RPMI7951 (cell line): ENCODE results near the gene BAK1. TPM values are rescaled to one million over a fixed set of nuclear protein-coding genes. Genes with fewer than 3 reads are reported as not detected.
A peak's percentile ranks its signal among the peaks of the same experiment; 100 is the strongest.

ENCODE experiments used
- DNase-seq: peaks from one replicate; pipeline ENCODE4 v3.0.0-alpha.2; 2012; ENCODE audit warnings: low read depth
- total RNA-seq: library from RNA; depleted of rRNA; stranded (reverse); fragments of >200 nt; shearing (Covaris generic); gene quantifications from 2 replicates; pipeline ENCODE4 v1.2.3, GENCODE V29; 2014; rRNA removed

Gene BAK1
- total RNA-seq = 26.4 and 34.8 TPM in 2 replicates

- DNase-seq = peak; percentile 92
Observed at GRCh38 chr6:33579828-33580714, at the start of gene BAK1. Gene BAK1, minus strand, starts transcription at chr6:33580276. Its CDS starts 2,672 bp downstream, at chr6:33577604.

DNA sequence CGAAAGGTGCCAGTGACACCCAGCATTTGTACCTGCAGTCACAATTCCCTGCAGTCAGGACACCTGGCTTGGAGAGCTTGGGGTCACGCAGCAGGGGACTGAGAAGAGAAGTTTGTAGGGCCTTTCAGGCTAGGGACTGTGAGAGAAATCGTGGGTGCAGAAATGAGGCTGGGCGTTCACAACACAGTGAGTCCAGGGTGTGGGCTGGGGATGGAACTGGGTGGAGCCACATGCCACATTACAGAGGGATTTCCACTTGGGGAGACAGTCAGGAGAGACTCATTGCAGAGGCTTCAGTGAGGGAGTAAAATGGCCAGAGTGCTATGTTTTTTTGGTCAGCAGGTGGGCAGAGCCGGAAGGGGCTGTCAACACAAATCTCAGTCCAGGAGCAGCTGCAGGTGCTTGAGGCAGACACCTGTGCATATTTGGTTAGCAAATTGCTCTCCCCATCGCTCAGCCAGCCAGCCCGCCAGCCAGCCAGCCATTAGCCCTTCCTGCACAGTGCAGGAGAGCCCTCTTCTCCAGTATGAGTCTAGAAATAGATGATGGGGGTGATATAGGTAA is 48.4 kb upstream of the BAK1 start:
- DNase-seq = no peak

DNA sequence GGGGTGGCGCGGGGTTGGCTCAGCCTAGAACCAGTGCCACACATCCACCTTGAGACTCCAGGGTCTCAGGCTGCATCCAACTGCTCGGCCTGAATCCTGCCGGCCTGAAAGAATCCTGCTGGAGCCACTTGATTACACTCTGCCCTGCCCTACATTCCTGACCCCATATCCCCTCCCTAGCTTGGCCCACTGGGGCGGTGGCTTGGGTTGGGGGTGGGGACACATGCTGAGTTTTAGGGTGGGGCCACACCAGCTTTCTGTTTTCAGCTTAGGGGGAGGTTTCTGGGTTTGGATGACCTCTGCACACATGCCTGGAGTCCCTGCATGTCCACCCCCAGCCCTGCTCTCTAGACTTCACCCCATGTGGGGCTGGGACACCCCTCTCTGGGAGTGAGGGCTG is 47.8 kb upstream of the BAK1 start:
- DNase-seq = no peak

- no peak for DNase-seq
Observed at GRCh38 chr6:33624856-33625255, 44.8 kb upstream of the BAK1 start.

DNA sequence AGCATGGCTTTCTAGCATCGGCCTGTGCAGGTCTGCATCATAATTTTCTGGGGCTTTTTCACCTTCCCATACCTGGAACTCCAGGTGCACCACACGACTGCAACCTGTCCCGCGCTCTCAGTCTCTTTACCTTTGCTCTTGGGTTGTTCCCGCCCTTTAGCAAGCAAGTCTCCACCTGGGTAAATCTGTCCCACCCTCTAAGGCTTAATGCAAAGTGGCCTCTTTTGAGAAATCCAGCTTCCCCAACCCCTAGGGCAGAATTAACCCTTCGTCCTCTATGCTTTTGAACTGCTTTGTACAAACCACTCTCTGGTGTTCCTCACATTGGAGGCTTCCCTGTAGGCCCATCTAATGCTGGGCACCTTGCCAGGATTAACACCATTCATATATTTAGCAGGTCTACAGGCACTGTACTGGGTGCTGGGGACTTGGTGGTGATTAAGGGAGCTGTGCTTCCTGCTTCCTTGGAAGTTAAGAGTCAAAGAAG is 43.9 kb upstream of the BAK1 start:
- no peak for DNase-seq

GRCh38 chr6:33622456-33623431 is 42.7 kb upstream of the BAK1 start:
- peak; percentile 69 for DNase-seq

DNA sequence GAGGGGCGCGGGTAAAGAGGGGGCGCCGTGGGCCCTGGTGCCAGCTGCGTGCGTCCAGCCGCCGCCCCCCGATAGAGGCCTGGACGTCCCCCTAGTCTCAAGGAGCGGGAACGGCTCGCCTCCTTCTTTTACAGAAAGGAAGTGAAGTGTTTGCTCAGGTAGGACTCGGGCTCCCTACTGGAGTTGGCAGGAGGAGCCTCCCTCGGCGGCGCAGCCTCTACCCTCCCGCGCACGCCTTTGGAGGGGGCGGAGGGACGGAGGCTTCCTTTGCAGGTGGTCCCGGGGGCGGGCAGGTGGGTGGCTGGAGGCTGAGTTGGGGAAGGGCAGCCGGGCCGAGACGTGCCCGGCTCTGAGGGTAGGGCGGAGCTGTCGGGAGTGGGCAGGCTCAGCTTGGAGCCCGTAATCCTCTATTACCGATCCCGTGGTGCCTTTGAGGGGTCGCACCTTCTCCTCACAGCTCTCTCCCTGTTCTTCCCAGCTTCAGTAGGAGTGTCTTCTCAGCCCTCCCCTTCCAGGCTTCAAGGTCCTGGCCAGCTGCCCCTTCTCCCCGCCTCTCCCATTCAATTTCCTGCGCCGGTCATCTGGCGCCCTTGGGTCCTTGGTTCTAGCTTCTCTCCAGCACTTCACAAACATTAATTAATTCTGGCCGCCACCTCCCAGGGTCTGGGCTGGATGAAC is 41.8 kb upstream of the BAK1 start:
- peak; percentile 59 for DNase-seq

DNA sequence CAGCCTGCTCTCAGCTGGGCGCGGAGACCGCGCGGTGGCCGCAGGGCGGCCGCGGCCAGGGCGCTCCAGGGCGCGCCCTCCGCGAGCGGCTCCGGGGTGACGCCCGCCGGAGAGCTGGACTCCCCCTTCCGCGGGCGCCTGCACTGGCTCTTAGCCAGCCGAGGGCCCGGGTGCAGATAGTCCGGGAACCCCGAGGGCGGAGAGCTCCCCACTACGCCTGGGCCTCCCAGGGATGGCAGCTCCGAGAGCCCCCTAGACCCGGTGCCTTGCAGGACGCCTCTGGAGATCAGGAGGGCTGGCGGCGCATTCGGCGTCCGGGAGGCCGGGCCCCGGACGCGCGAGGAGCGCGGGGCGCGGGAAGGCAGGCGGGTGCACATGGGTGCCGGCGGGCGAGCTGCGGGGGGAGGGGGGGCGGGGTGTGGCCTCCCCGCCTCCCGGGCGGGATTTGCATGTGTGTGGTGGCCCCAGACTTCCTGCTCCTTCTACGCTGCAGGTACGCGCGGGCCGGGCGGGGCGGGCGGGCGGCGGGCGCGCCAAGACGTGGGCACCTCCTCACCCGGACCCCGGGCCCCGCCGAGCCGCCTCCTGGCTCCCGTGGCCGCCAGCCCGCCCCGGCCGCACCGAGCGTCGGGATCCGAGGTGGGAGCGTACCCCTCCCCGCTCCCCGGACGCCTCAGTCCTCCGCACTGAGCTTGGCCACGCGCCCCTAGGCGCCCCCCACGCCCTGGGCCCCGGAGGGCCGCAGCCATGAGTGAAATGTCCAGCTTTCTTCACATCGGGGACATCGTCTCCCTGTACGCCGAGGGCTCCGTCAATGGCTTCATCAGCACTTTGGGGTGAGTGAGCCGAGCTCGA is 41.0 kb upstream of the BAK1 start, which contains the start of gene ITPR3:
TSS of gene ITPR3 (plus strand) at position 467 of the 855 bp plus-strand sequence. CDS start at position 748, 281 bp downstream.
- DNase-seq = peak; percentile 74

DNA sequence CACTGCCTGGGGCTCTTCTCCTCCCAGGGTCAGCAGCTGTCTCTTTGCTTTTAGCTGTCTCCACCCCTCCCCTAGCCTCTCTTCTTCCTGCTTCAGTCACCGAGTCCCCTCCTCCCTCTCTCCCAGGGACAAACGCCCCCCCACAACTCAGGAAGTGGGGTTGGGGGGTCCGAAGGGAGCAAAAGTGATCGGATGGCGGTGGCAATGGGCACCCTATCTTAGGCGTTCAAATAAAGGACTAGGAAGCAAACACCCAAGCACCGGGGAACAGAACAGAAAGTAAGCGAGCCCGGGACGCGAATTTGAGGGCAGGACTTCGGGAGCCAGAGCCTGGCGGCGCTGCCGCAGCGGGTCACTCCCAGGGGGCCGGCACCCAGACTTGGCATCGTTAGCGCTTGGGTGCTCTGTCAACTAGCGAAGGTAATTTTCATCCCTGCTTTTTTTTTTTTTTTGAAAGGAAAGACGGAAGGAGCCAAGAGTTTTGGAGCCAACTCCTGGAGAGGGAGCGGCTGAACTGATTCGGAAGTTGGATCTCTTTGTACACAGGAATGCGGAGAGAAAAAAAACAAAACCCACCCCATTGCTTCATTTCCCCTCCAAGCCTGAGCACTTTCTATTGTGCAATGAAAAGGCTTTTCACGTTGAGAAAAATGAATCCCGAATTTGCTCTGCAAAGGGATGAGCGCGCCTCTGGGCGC is 40.2 kb upstream of the BAK1 start:
- DNase-seq = peak; percentile 61

GRCh38 chr6:33619166-33619840 is 39.2 kb upstream of the BAK1 start:
- no peak for DNase-seq

DNA sequence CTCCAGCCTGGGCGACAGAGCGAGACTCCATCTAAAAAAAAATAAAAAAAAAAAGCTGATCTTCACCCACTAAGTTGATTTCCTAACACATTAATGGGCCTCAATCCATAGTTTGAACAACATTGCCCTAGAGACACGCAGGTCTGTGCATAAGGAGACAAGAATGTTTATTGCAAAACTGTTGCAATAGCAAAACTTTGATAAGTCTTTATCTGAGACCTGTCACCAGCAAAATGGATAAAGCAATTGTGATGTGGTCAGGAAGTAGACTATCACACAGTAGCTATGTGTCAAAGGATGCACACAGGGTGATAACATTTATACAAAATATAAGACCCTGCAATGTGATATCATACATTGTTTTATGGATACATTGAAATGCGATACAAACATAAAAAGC is 36.8 kb upstream of the BAK1 start:
- DNase-seq = no peak

DNA sequence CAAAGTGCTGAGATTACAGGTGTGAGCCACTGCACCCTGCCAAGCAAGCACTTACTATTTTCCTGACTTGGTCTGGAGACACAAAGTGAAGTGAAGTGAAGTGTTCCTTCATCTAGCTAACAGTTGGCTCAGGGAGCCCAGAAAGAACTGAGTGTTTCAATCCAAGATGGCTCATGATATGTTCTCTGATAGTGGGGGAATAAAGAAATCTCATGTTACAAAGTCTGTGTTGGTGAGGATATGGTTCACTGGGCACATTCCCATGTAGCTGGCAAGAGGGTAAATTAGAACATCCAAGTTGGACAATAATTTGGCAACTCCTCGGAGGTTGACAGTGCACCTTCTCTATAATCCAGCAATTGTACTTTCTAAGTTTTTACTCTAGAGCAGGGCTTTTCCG is 36.0 kb upstream of the BAK1 start:
- no peak for DNase-seq

DNA sequence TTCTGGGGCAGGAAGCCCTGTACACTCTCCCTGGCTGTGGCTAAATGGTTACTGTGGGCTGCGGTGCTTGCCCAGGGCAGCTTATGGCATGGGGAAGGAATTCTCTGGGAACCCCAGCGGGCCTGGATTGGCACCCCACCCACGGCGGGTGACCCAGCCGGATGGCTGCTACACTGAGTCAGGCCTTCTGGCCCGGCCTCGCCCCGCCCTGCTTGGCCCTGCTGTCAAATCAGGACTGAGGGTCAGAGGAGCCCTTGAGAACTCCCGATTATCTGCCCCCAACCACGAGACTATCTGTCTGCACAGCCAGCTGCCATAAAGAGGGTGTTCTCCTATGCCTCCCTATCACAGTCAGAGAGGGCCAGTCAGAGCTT is 33.7 kb upstream of the BAK1 start:
- peak; percentile 92 for DNase-seq

DNA sequence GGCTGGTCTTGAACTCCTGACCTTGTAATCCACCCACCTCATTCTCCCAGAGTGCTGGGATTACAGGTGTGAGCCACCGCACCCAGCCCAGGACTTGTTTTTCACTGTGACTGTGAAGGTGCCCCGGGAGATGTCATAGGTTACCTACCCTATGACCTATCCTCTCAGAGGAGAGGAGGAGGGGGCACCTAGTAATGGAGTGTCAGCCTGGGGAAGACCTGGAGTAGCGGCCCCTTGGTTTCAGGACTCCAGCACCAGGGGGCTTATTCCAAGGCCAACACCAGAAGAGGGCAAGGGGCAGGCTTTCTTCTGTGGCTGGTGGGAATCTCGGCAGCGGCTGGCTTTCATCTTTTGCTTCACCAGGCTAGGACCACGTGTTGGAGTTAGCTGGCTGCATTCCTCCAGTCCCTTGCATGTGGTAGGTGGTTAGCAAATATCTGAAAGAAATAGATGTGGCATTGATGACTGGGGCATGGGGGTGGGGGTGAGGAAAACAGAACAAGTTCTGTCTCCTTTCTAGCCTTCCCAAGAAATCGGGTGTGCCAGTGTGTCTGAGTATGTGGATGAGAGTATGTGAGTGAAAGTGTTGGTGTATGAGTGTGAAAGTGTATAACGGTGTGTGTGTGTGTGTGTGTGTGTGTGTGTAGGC is 33.2 kb upstream of the BAK1 start:
- DNase-seq = peak; percentile 91

DNA sequence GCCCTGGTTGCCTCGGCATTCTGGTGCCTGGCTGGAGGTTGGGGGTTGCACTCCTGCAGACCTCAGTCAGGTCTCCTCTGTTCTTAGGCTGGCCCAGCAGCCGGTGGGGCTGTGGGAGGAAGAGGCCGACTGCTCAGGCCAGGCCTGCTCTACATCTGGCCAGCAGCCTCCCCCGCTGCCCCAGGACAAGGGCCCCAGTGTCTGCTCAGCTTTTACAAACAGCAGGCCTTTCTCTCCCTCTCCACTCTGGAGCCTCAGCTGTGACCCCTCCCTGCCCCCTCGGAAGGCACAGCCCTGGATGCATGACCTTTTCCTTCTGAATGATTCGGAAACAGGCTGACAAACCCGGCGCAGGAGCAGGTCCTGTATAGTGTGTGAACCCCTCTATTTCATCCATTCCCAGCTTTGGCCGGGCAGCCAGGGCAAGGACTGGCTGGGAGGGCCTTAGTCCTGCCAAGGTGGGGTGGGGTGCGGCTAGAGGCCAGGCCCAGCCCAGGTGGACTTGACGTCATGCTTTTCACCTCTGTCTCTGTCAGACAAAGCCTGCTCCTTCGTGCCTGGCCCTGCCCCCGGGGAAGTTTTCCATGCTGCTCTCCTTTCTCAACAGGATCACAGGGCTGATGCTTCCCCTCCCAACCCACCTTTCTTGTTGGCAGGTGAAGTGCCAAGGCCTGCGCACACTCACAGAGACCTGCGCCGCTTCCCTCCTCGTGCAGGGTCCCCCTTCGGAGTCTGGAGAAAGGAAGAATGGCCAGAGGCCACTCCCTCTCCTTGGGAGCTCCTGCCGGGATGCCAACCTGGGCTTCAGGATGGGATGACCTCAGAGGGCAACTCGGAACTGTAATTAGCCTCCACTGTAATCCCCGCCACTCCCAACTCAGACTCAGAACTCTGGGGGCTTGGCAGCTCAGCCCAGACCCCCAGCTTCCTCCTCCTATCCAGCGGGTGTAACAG is 31.0 kb upstream of the BAK1 start:
- DNase-seq = peak; percentile 65

DNA sequence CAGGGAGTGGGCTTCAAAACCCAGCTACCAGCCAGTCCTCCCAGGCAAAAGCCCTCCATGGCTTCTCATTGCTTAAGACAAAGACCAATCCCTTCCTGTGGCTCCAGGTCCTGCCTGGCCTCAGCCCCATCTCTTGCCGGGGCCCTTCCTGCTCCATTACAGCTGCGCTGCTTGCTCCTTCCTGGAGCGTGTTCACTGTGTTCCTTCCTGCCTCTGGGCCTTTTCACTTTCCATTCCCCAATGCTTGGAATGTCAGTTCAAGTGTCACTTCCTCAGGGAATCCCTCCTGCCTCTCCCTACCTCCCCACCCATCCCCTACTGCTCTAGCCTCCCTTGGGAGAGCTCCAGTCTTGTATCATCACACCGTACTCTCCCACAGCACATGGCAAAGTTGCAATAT is 30.0 kb upstream of the BAK1 start:
- peak; percentile 66 for DNase-seq

DNA sequence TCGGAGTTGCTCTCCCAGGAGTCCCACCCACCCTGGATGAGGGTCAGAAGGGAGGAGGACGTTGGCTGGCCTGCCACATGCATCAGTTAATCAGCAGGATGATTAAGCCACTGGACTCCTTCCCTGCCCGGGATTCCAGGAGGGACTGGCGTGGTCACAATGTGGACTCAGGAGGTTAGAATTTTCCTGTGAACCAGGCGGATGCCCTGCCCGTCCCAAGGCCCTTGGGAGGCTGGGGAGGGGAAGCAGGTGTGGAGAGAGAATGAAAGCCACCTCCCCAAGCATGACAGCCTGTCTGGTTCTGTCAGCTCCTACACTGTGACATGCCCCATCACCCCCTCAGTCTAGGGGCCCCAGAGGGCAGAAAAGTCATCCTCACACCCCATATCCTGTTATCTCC is 29.5 kb upstream of the BAK1 start:
- DNase-seq = peak; percentile 88
